IMR-90 (cell line): Measurements from ENCODE around the gene ZNF146.

Source experiments
- BHLHE40 ChIP-seq: fragments of 150-350 bp; IDR thresholded peaks from 2 replicates; pipeline ENCODE4 v1.6.1; 2016; ENCODE audit warnings: mild to moderate bottlenecking, low read depth, low read length
- CEBPB ChIP-seq: IDR thresholded peaks from 2 replicates; pipeline ENCODE4 v1.6.1; 2012; ENCODE audit warnings: low read depth, low read length, improper control_type of control experiment
- CHD1 ChIP-seq: IDR thresholded peaks from 2 replicates; pipeline ENCODE4 v1.6.1; 2012; ENCODE audit warnings: low read depth, low read length, improper control_type of control experiment
- MXI1 ChIP-seq: IDR thresholded peaks from 2 replicates; pipeline ENCODE4 v1.6.1; 2012; ENCODE audit warnings: low read depth, mild to moderate bottlenecking, low read length, moderate library complexity, borderline replicate concordance
- POLR2A ChIP-seq: IDR thresholded peaks from 2 replicates; pipeline ENCODE4 v1.6.1; 2012; ENCODE audit warnings: mild to moderate bottlenecking, low read depth, low read length
- SMC3 ChIP-seq: fragments of 150-350 bp; IDR thresholded peaks from 2 replicates; pipeline ENCODE4 v1.6.1; 2016; ENCODE audit warnings: low read depth, mild to moderate bottlenecking, antibody characterized with exemption, low read length, moderate library complexity
- TF ChIP-seq, protein P1 (sequence below): conservative IDR thresholded peaks from 2 replicates; pipeline ENCODE4 v1.5.1; 2012; ENCODE audit warnings: mild to moderate bottlenecking, low read depth, low read length, improper control_type of control experiment
- TF ChIP-seq, protein P2 (sequence below): fragments of 150-350 bp; IDR thresholded peaks from 2 replicates; pipeline ENCODE4 v1.6.1; 2016; ENCODE audit warnings: low read depth, mild to moderate bottlenecking, low read length, moderate library complexity, borderline replicate concordance

DNA sequence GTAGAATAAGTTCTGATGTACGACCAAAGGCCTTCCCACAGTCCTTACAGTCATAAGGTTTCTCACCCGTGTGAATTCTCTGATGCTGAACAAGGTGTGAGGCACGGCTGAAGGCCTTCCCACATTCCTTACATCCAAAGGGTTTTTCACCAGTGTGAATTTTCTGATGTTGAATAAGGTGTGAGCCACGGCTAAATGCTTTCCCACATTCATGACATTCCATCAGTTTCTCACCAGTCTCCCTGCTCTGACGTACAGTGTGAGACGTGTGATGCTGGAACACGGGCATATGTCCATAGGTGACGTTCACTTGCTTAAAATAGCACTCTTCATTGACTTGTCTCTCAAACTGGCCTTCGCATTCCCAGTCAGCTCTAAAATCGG lies 31.7 kb upstream of the ZNF146 start:
- TF ChIP-seq BHLHE40 (no peak), CHD1 (no peak), POLR2A (no peak), MXI1 (no peak), SMC3 (no peak), CEBPB (no peak)
- TF ChIP-seq, protein P1, sequence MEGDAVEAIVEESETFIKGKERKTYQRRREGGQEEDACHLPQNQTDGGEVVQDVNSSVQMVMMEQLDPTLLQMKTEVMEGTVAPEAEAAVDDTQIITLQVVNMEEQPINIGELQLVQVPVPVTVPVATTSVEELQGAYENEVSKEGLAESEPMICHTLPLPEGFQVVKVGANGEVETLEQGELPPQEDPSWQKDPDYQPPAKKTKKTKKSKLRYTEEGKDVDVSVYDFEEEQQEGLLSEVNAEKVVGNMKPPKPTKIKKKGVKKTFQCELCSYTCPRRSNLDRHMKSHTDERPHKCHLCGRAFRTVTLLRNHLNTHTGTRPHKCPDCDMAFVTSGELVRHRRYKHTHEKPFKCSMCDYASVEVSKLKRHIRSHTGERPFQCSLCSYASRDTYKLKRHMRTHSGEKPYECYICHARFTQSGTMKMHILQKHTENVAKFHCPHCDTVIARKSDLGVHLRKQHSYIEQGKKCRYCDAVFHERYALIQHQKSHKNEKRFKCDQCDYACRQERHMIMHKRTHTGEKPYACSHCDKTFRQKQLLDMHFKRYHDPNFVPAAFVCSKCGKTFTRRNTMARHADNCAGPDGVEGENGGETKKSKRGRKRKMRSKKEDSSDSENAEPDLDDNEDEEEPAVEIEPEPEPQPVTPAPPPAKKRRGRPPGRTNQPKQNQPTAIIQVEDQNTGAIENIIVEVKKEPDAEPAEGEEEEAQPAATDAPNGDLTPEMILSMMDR: no peak
- TF ChIP-seq, protein P2, sequence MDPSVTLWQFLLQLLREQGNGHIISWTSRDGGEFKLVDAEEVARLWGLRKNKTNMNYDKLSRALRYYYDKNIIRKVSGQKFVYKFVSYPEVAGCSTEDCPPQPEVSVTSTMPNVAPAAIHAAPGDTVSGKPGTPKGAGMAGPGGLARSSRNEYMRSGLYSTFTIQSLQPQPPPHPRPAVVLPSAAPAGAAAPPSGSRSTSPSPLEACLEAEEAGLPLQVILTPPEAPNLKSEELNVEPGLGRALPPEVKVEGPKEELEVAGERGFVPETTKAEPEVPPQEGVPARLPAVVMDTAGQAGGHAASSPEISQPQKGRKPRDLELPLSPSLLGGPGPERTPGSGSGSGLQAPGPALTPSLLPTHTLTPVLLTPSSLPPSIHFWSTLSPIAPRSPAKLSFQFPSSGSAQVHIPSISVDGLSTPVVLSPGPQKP: no peak
